ENCODE data around the gene DSG2.

DNA sequence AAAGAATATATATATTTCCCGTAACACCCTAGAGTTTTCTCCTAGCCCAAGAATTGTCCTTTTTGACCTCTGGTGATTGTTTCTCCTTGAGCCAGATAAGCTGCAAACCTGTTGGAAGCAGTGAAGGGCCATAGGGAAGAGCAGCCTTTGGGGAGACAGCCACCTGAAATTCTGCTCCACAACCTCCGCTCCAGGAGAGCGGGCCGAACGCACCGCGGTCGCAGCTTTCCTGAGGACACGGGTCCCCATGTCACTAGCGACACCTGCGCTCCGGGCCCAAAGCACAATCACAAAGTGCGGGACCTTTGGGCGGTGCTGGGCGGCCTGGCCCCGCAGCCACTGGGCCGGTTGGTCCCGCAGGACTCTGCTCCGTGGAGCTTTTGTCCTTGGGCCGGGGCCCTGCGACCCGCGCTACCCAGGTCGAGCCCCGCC lies 557 bp upstream of the DSG2 start:
- TF ChIP-seq, protein P1, sequence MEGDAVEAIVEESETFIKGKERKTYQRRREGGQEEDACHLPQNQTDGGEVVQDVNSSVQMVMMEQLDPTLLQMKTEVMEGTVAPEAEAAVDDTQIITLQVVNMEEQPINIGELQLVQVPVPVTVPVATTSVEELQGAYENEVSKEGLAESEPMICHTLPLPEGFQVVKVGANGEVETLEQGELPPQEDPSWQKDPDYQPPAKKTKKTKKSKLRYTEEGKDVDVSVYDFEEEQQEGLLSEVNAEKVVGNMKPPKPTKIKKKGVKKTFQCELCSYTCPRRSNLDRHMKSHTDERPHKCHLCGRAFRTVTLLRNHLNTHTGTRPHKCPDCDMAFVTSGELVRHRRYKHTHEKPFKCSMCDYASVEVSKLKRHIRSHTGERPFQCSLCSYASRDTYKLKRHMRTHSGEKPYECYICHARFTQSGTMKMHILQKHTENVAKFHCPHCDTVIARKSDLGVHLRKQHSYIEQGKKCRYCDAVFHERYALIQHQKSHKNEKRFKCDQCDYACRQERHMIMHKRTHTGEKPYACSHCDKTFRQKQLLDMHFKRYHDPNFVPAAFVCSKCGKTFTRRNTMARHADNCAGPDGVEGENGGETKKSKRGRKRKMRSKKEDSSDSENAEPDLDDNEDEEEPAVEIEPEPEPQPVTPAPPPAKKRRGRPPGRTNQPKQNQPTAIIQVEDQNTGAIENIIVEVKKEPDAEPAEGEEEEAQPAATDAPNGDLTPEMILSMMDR (IDR thresholded peaks at IDR 0.05; ENCODE audit: insufficient read depth, low read length, poor library complexity, severe bottlenecking): no peak
- no peak for TF ChIP-seq EZH2phosphoT487 (conservative IDR thresholded peaks at IDR 0.05; ENCODE audit: low read length)
